IPS-15b (cell line): ENCODE results near the gene SNN.

Source experiments
- H3K27me3 ChIP-seq: one replicate; pipeline ENCODE4 v1.6.1; 2013; ENCODE audit warnings: low read length; ENCODE audit not compliant: control insufficient read depth, insufficient read depth
- H3K36me3 ChIP-seq: one replicate; pipeline ENCODE4 v1.6.1; 2013; ENCODE audit warnings: low read length; ENCODE audit not compliant: control insufficient read depth, insufficient read depth
- H3K4me1 ChIP-seq: one replicate; pipeline ENCODE4 v1.6.1; 2013; ENCODE audit warnings: mild to moderate bottlenecking, low read length; ENCODE audit not compliant: control insufficient read depth, insufficient read depth
- H3K4me3 ChIP-seq: one replicate; pipeline ENCODE4 v1.5.1; 2013; ENCODE audit warnings: low read depth, low read length
- H3K9ac ChIP-seq: one replicate; pipeline ENCODE4 v1.6.1; 2013; ENCODE audit warnings: low read depth, mild to moderate bottlenecking, low read length
- H3K9me3 ChIP-seq: one replicate; pipeline ENCODE4 v1.6.1; 2013; ENCODE audit warnings: mild to moderate bottlenecking, low read length; ENCODE audit not compliant: control insufficient read depth, insufficient read depth

Gene SNN

GRCh38 chr16:11679250-11679649, 11.0 kb downstream of the SNN start:
- Histone ChIP-seq H3K4me3 (no peak overlapping the region), H3K4me1 (peaks cover 2% of the 10 kb centered on the region), H3K36me3 (peaks cover 36% of the 10 kb centered on the region), H3K9me3 (no peaks in the 10 kb centered on the region), H3K9ac (no peak overlapping the region), H3K27me3 (no peaks in the 10 kb centered on the region)

GRCh38 chr16:11679941-11680911, 12.0 kb downstream of the SNN start:
- Histone ChIP-seq H3K9ac (no peak overlapping the region), H3K4me3 (no peak overlapping the region), H3K9me3 (no peaks in the 10 kb centered on the region), H3K36me3 (peaks cover 36% of the 10 kb centered on the region), H3K4me1 (peaks cover 2% of the 10 kb centered on the region), H3K27me3 (no peaks in the 10 kb centered on the region)

GRCh38 chr16:11681556-11681955, 13.3 kb downstream of the SNN start:
- peaks cover 25% of the 10 kb centered on the region for H3K36me3 ChIP-seq
- H3K4me3 ChIP-seq = no peak overlapping the region
- peaks cover 2% of the 10 kb centered on the region for H3K4me1 ChIP-seq
- no peak overlapping the region for H3K9ac ChIP-seq
- H3K9me3 ChIP-seq = no peaks in the 10 kb centered on the region
- no peaks in the 10 kb centered on the region for H3K27me3 ChIP-seq

GRCh38 chr16:11681976-11682654, 13.9 kb downstream of the SNN start:
- Histone ChIP-seq H3K27me3 (no peaks in the 10 kb centered on the region), H3K4me1 (peaks cover 2% of the 10 kb centered on the region), H3K9ac (no peak overlapping the region), H3K4me3 (no peak overlapping the region), H3K36me3 (peaks cover 20% of the 10 kb centered on the region), H3K9me3 (no peaks in the 10 kb centered on the region)

- Histone ChIP-seq H3K4me1 (peaks cover 2% of the 10 kb centered on the region), H3K9ac (no peak overlapping the region), H3K36me3 (peaks cover 17% of the 10 kb centered on the region), H3K27me3 (no peaks in the 10 kb centered on the region), H3K9me3 (no peaks in the 10 kb centered on the region), H3K4me3 (no peak overlapping the region)
Measured at GRCh38 chr16:11682655-11683096, 14.4 kb downstream of the SNN start.

- no peaks in the 10 kb centered on the region for H3K9me3 ChIP-seq
- no peak overlapping the region for H3K9ac ChIP-seq
- H3K4me3 ChIP-seq = no peak overlapping the region
- H3K4me1 ChIP-seq = peaks cover 2% of the 10 kb centered on the region
- H3K36me3 ChIP-seq = peaks cover 14% of the 10 kb centered on the region
- H3K27me3 ChIP-seq = no peaks in the 10 kb centered on the region
Measured at GRCh38 chr16:11683145-11683544, 14.9 kb downstream of the SNN start.

GRCh38 chr16:11684231-11685025, 16.2 kb downstream of the SNN start:
- Histone ChIP-seq H3K9me3 (no peaks in the 10 kb centered on the region), H3K27me3 (no peaks in the 10 kb centered on the region), H3K36me3 (peaks cover 9% of the 10 kb centered on the region), H3K4me3 (no peak overlapping the region), H3K4me1 (peaks cover 2% of the 10 kb centered on the region), H3K9ac (no peak overlapping the region)

GRCh38 chr16:11685844-11686618, 17.8 kb downstream of the SNN start:
- no peaks in the 10 kb centered on the region for H3K27me3 ChIP-seq
- H3K4me3 ChIP-seq = no peak overlapping the region
- H3K36me3 ChIP-seq = peaks cover 7% of the 10 kb centered on the region
- H3K4me1 ChIP-seq = peaks cover 2% of the 10 kb centered on the region
- H3K9me3 ChIP-seq = no peaks in the 10 kb centered on the region
- no peak overlapping the region for H3K9ac ChIP-seq

- Histone ChIP-seq H3K36me3 (peaks cover 13% of the 10 kb centered on the region), H3K27me3 (no peaks in the 10 kb centered on the region), H3K4me1 (peaks cover 2% of the 10 kb centered on the region), H3K9me3 (no peaks in the 10 kb centered on the region), H3K9ac (no peak overlapping the region), H3K4me3 (no peak overlapping the region)
Measured at GRCh38 chr16:11686713-11687380, 18.6 kb downstream of the SNN start.

GRCh38 chr16:11687601-11688519, 19.6 kb downstream of the SNN start:
- H3K9ac ChIP-seq = no peak overlapping the region
- peaks cover 13% of the 10 kb centered on the region for H3K36me3 ChIP-seq
- H3K4me1 ChIP-seq = no peaks in the 10 kb centered on the region
- no peak overlapping the region for H3K4me3 ChIP-seq
- H3K9me3 ChIP-seq = no peaks in the 10 kb centered on the region
- no peaks in the 10 kb centered on the region for H3K27me3 ChIP-seq
